Ectodermal cell (in vitro differentiated cells): ENCODE results near the gene UBASH3B.
"Not testable (repeated sequence)": the region's sequence is repeated elsewhere in the genome, so short reads cannot be mapped to it uniquely, and the experiment has no call there.

Experiments
- H3K27ac ChIP-seq: 2 replicates; pipeline ENCODE4 v1.7.0; 2013; ENCODE audit warnings: mild to moderate bottlenecking, low read depth, low read length; ENCODE audit not compliant: insufficient read depth, poor library complexity, severe bottlenecking
- H3K27me3 ChIP-seq: 2 replicates; pipeline ENCODE4 v1.7.0; 2013; ENCODE audit warnings: mild to moderate bottlenecking, low read length; ENCODE audit not compliant: insufficient read depth, control insufficient read depth, poor library complexity, severe bottlenecking
- H3K36me3 ChIP-seq: one replicate; pipeline ENCODE4 v1.7.0; 2013; ENCODE audit warnings: low read length; ENCODE audit not compliant: control insufficient read depth, insufficient read depth
- H3K4me1 ChIP-seq: one replicate; pipeline ENCODE4 v1.7.0; 2013; ENCODE audit warnings: low read length; ENCODE audit not compliant: control insufficient read depth, insufficient read depth
- H3K4me3 ChIP-seq: 2 replicates; pipeline ENCODE4 v1.7.0; 2013; ENCODE audit warnings: low read depth, low read length, control low read depth; ENCODE audit not compliant: insufficient read depth
- H3K9me3 ChIP-seq: 2 replicates; pipeline ENCODE4 v1.7.0; 2013; ENCODE audit warnings: mild to moderate bottlenecking, low read length, moderate library complexity; ENCODE audit not compliant: control insufficient read depth
- WGBS, 2 experiments: methylation state at CpG; one replicate each; pipeline ENCODE4 v1.1.7; 2013; ENCODE audit warnings: missing lambda C conversion rate in 2 of 2; 5-methylcytosine and 5-hydroxymethylcytosine counted together

UBASH3B gene

DNA sequence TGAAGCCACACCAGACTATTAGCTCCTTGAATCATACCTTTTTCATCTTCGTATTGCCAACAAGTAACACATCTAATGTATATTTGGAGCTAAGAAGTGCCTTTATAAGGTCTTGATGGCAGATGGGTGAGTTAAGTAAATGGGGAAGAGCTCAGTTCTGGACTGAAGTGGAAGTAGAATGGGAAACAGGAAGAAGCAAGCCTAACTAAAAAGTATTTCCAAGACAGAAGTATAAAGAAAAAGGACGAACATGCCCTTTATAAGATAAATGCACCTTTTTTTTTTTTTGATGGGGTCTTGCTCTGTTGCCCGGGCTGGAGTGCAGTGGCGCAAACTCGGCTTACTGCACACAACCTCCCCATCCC is 197.3 kb downstream of the UBASH3B start:
- Histone ChIP-seq H3K27ac (no peak overlapping the region), H3K9me3 (no peaks in the 10 kb centered on the region), H3K27me3 (no peaks in the 10 kb centered on the region), H3K4me3 (no peak overlapping the region), H3K36me3 (no peaks in the 10 kb centered on the region), H3K4me1 (peaks cover 7% of the 10 kb centered on the region)
- WGBS, 2 experiments: 80 to 92% methylated on average over 5 of the region's 5 CpGs

DNA sequence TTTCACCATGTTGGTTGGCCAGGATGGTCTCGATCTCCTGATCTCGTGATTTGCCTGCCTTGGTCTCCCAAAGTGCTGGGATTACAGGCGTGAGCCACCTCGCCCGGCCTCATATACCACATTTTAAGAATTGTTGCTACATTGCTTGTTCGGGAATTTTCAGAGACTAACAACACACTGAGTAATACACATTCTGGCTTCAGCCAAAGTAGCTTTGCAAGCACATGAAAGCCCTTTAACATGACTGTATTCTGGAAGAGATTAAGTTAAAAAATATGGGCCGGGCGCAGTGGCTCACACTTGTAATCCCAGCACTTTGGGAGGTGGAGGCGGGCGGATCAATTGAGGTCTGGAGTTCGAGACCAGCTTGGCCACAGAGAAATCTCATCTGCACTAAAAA is 197.7 kb downstream of the UBASH3B start:
- Histone ChIP-seq H3K9me3 (no peaks in the 10 kb centered on the region), H3K27me3 (no peaks in the 10 kb centered on the region), H3K36me3 (no peaks in the 10 kb centered on the region), H3K4me1 (peaks cover 7% of the 10 kb centered on the region), H3K4me3 (no peak overlapping the region), H3K27ac (no peak overlapping the region)
- 94% methylated on average over 11 of the region's 11 CpGs for WGBS, 2 experiments

DNA sequence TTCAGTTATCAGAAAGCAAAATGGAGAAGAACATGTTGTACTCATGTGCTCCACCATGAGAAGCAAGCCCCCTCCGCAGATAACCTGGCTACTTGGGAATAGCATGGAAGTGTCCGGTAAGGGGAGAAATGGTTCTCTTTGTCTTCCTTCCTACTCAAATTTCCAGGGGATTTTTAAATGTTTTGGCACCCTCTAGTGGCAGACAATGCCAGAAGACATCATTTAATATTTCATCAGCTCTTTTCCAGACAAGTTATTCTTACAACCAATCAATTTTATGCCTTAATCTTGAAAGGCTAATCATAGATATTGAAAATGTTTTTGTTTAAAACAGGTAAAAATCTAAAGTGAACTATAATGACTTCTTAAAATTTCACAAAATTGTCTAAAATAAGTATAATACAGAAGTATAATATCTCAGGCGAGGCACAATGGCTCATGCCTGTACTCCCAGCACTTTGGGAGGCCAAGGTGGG is 198.5 kb downstream of the UBASH3B start:
- H3K27me3 ChIP-seq: no peaks in the 10 kb centered on the region
- no peaks in the 10 kb centered on the region for H3K9me3 ChIP-seq
- no peaks in the 10 kb centered on the region for H3K36me3 ChIP-seq
- no peak overlapping the region for H3K27ac ChIP-seq
- 52 to 63% methylated on average over 2 to 3 of the region's 3 CpGs for WGBS, 2 experiments
- no peak overlapping the region for H3K4me3 ChIP-seq
- peaks cover 7% of the 10 kb centered on the region for H3K4me1 ChIP-seq

DNA sequence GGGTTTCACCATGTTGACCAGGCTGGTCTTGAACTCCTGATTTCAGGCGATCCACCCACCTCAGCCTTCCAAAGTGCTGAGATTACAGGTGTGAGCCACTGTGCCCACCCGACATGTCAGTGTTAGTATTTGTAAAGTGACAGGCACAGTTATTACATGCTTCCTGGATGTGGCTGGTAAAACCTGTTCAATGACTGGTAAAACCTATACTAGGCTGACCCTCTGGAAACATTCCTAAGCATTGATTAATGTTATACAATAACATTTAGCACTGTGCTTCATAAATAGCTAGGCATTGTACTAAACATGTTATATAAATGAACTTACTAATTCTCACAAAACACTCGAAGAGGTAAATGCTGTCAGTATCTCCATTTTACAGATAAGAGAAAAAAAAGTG is 206.1 kb downstream of the UBASH3B start:
- Histone ChIP-seq H3K27ac (no peak overlapping the region), H3K4me3 (no peak overlapping the region), H3K9me3 (no peaks in the 10 kb centered on the region), H3K27me3 (no peaks in the 10 kb centered on the region), H3K4me1 (no peaks in the 10 kb centered on the region), H3K36me3 (no peaks in the 10 kb centered on the region)
- 86 to 92% methylated on average over 3 of the region's 3 CpGs for WGBS, 2 experiments

DNA sequence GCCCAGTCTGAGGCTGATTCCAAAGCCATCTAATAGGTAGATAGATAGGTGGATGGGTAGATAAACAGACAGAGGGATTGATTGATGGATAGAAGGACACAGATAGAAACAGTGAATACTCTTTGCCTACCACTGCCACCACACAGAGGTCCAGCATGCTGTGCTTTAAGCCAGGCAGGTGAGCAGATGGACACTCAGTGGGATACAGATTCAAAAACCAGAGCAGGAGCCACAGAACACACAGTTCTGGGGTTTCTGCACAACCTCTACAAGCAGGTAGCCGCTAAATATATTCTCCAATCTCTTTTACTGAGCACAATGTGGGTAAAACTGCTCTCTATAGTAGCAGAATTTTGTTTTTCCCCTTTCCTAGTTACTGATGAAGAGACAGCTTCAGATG is 206.6 kb downstream of the UBASH3B start:
- no peaks in the 10 kb centered on the region for H3K27me3 ChIP-seq
- 90 to 93% methylated on average over 1 of the region's 1 CpG for WGBS, 2 experiments

DNA sequence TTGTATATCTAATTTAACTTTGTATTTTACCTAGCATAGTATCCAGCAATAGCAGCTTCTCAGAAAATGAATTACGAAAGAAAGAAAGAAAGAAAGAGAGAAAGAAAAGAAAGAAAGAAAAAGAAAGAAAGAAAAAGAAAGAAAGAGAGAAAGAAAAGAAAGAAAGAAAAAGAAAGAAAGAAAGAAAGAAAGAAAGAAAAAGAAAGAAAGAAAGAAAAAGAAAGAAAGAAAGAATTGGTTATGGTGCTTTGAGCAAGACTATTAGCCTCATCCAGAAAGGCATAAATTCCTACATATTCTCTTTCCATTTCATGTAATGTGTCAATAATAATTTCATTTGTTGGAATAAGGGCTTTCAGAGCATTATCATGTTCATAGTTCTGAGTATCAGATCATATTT is 207.6 kb downstream of the UBASH3B start:
- not testable (repeated sequence) for H3K36me3 ChIP-seq, H3K27me3 ChIP-seq, H3K4me1 ChIP-seq, H3K27ac ChIP-seq, H3K9me3 ChIP-seq, H3K4me3 ChIP-seq
- 74 to 85% methylated on average over 1 of the region's 1 CpG for WGBS, 2 experiments

More for the DNA sequence above, 206.6 kb downstream of the UBASH3B start:
- no peak overlapping the region for H3K27ac ChIP-seq
- no peaks in the 10 kb centered on the region for H3K36me3 ChIP-seq
- H3K4me1 ChIP-seq: no peaks in the 10 kb centered on the region
- no peaks in the 10 kb centered on the region for H3K9me3 ChIP-seq
- no peak overlapping the region for H3K4me3 ChIP-seq

DNA sequence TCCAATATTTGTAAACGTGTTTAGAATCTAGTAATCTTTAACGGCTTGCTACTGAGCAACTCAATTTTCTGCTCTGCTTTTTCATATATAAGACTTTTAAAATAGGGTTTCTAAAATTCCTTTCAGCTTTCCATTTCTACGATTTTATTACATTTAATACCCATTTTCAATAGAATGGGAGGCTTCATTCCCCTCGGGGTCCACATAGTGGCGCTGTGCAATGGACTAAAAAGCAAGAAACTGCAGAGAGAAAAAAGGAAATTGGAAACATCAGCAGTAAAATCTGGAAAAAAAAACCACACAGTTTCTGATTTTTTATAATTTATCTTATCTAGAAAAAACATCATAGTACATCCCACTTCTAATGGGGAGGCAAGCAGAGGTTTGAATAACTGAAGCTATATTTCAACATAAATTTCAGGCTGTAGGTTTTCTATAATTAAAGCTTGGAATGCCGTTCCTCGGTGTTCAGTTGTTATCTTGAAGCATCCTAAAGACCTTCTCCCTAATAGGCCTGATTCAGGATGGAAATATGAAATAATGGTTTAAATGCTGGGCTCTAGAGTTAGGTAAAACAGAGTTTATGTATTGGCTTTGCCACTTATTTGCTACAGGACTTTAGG is 208.3 kb downstream of the UBASH3B start:
- Histone ChIP-seq H3K4me3 (no peak overlapping the region), H3K36me3 (no peaks in the 10 kb centered on the region), H3K27me3 (no peaks in the 10 kb centered on the region), H3K9me3 (no peaks in the 10 kb centered on the region), H3K4me1 (no peaks in the 10 kb centered on the region), H3K27ac (no peak overlapping the region)
- WGBS, 2 experiments: 47 to 58% methylated on average over 7 of the region's 7 CpGs
